ENCODE data around the gene KRABD2.

GRCh38 chr17:8365143-8365542 lies 11.4 kb downstream of the KRABD2 start:
- no peak for TF ChIP-seq POLR2A (IDR thresholded peaks at IDR 0.05)
- no peak for TF ChIP-seq CTCF (IDR thresholded peaks at IDR 0.05)
